Suppressor macrophage treated with lipopolysaccharide for 1 hour (primary cell): ENCODE results near the gene TMEM176A.
A peak's percentile ranks its signal among the peaks of the same experiment; 100 is the strongest.

Experiments used
- DNase-seq, 3 donors: peaks; one replicate each; pipeline ENCODE4 v3.0.0-alpha.2; 2020 to 2022

Gene TMEM176A

DNA sequence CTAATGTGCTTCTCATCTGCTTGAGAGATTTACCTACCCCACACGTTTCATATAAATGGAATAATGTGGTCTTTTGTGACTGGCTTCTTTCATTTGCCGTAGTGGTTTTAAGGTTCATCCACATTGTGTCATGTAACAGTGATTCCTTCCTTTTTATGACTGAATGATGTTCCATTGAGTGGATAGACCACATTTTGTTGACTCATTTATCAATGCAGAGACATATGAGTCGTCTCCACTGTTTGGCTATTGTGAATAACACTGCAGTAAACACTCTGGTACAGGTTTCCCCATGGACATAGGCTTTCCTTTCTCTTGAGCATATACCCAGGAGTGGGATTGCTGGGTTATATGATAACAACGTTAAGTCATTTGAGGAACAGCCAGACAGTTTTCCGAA lies 49.7 kb downstream of the TMEM176A start:
- peak in 2 of 3 donors; percentile 29 to 44 for DNase-seq

DNA sequence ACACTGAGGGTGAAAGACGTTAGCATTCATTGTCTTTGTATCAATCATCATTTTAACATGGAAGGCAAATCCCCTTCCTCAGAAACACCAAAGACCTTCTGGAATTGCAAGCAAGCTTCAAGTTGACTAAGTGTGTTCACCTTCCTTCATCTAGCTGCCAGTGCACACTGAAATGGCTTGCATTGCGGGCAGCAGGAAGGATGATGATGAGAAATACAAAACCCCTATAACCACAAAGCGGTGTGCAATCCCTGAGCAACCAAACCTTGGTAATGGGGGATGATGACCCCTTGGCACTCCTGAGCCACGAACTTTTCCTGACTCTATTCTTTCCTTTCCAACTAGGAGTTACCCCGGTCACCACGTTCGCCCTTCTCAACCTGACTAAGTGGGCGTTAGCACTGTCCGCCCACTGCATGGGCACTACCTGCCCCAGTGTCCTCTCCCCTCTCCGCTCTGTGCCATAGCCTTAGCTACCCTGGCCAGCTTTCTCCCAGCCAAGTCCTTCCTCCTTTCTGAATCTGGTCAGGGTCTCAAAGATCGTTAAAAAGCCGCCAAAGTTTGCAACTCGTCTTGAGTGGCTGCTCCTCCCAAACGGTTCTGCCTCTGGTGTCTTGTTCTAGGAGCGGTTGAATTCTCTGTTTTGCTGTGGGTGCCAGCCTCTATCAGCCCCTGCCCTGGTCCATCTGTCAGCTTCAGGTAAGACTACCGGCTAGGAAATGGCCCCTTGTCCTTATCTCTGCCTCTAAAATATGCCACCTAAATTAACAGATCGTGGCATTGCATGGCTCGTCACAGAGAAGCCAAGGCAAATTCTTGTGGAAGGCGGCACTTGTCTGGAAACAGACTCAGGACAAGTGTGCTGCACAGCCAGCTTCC lies 51.2 kb downstream of the TMEM176A start:
- DNase-seq: no peak

GRCh38 chr7:150852371-150852905 lies 51.9 kb downstream of the TMEM176A start, which contains the start of gene AOC1:
Gene AOC1, plus strand, starts transcription at chr7:150852517. Its CDS starts 3,954 bp downstream, at chr7:150856471.
- DNase-seq: peak; percentile 23 to 48 (median 42)

GRCh38 chr7:150854066-150855000 lies 53.8 kb downstream of the TMEM176A start:
- DNase-seq: no peak
